NCI-H446 treated with DMSO at 0.1 percent for 48 hours (cell line): ENCODE results near the gene OR2T27.
"Not testable (repeated sequence)": the region's sequence is repeated elsewhere in the genome, so short reads cannot be mapped to it uniquely, and the experiment has no call there.

Experiments
- DNase-seq: peaks from one replicate; lab custom pipeline; 2025; lab: John Stamatoyannopoulos, UW

OR2T27 gene

GRCh38 chr1:248640906-248641305, 14.4 kb downstream of the OR2T27 start:
- not testable (repeated sequence) for DNase-seq

- DNase-seq: not testable (repeated sequence)
Measured at GRCh38 chr1:248639652-248640051, 15.7 kb downstream of the OR2T27 start.

- not testable (repeated sequence) for DNase-seq
Measured at GRCh38 chr1:248636612-248637011, 18.7 kb downstream of the OR2T27 start.

- not testable (repeated sequence) for DNase-seq
Measured at GRCh38 chr1:248634991-248635390, 20.3 kb downstream of the OR2T27 start, which contains the start of gene OR2T11. TSS of gene OR2T11 (minus strand) at chr1:248635091. CDS start at chr1:248627128, 7,963 bp downstream.

GRCh38 chr1:248631354-248632008, 23.8 kb downstream of the OR2T27 start:
- DNase-seq: no peak

- DNase-seq: no peak
Measured at GRCh38 chr1:248630551-248630950, 24.8 kb downstream of the OR2T27 start.

GRCh38 chr1:248627971-248628844, 27.1 kb downstream of the OR2T27 start:
- no peak for DNase-seq

- DNase-seq: no peak
Measured at GRCh38 chr1:248625971-248626370, 29.4 kb downstream of the OR2T27 start.

GRCh38 chr1:248625166-248625565, 30.2 kb downstream of the OR2T27 start:
- DNase-seq: no peak

GRCh38 chr1:248622570-248623001, 32.7 kb downstream of the OR2T27 start:
- no peak for DNase-seq

GRCh38 chr1:248621770-248622169, 33.6 kb downstream of the OR2T27 start:
- no peak for DNase-seq

- DNase-seq: no peak
Measured at GRCh38 chr1:248618878-248619277, 36.5 kb downstream of the OR2T27 start.

GRCh38 chr1:248618119-248618518, 37.2 kb downstream of the OR2T27 start:
- DNase-seq: no peak

- DNase-seq: no peak
Measured at GRCh38 chr1:248613742-248614141, 41.6 kb downstream of the OR2T27 start.

- DNase-seq: no peak
Measured at GRCh38 chr1:248611883-248612414, 43.4 kb downstream of the OR2T27 start.

- no peak for DNase-seq
Measured at GRCh38 chr1:248610301-248610700, 45.0 kb downstream of the OR2T27 start.
